Suprapubic skin (tissue), 4 donors: ENCODE results near the gene NFX1.

Experiments used
- POLR2A ChIP-seq, 2 donors: fragments of 450-650 bp; IDR thresholded peaks; one replicate each; pipeline ENCODE4 v1.6.1; 2017; ENCODE audit warnings: antibody characterized with exemption in 2 of 2, mild to moderate bottlenecking in 2 of 2, moderate library complexity in 2 of 2
- POLR2AphosphoS5 ChIP-seq, 3 donors: sonication (generic); formaldehyde crosslinking; IDR thresholded peaks; one replicate each; pipeline ENCODE4 v1.6.1; 2017; ENCODE audit warnings: antibody characterized with exemption in 3 of 3
- TF ChIP-seq, protein P1 (sequence below), 2 donors: fragments of 200-600 bp in 1 of 2; fragments of 450-650 bp in 1 of 2; sonication (generic) in 1 of 2; IDR thresholded peaks; one replicate each; pipeline ENCODE4 v1.5.1; 2016 to 2019; ENCODE audit warnings: antibody characterized with exemption in 2 of 2, mild to moderate bottlenecking in 1 of 2, moderate library complexity in 1 of 2

GRCh38 chr9:33260372-33260771 lies 29.9 kb upstream of the NFX1 start:
- TF ChIP-seq, protein P1, sequence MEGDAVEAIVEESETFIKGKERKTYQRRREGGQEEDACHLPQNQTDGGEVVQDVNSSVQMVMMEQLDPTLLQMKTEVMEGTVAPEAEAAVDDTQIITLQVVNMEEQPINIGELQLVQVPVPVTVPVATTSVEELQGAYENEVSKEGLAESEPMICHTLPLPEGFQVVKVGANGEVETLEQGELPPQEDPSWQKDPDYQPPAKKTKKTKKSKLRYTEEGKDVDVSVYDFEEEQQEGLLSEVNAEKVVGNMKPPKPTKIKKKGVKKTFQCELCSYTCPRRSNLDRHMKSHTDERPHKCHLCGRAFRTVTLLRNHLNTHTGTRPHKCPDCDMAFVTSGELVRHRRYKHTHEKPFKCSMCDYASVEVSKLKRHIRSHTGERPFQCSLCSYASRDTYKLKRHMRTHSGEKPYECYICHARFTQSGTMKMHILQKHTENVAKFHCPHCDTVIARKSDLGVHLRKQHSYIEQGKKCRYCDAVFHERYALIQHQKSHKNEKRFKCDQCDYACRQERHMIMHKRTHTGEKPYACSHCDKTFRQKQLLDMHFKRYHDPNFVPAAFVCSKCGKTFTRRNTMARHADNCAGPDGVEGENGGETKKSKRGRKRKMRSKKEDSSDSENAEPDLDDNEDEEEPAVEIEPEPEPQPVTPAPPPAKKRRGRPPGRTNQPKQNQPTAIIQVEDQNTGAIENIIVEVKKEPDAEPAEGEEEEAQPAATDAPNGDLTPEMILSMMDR (IDR thresholded peaks at IDR 0.05): no peak
- TF ChIP-seq POLR2A (IDR thresholded peaks at IDR 0.05): no peak
- TF ChIP-seq POLR2AphosphoS5 (IDR thresholded peaks at IDR 0.05): no peak
